Vagina (tissue), 2 donors: Measurements from ENCODE around the gene FAM210A.

Experiments used
- CTCF ChIP-seq, 3 experiments: fragments of 450-650 bp in 2 of 3; fragments of 200-600 bp in 1 of 3; sonication (generic) in 1 of 3; IDR thresholded peaks; one replicate each; pipeline ENCODE4 v1.5.1; 2017 to 2019; ENCODE audit warnings: antibody characterized with exemption in 3 of 3, mild to moderate bottlenecking in 2 of 3, moderate library complexity in 2 of 3
- POLR2A ChIP-seq, 2 donors: fragments of 450-650 bp; IDR thresholded peaks; one replicate each; pipeline ENCODE4 v1.6.1; 2017; ENCODE audit warnings: antibody characterized with exemption in 2 of 2, mild to moderate bottlenecking in 2 of 2, moderate library complexity in 2 of 2

- no peak for TF ChIP-seq POLR2A (IDR thresholded peaks at IDR 0.05)
- TF ChIP-seq CTCF (IDR thresholded peaks at IDR 0.05) = no peak
These were observed 13.8 kb downstream of the FAM210A start for GRCh38 chr18:13712400-13713131.
